A549 (cell line): ENCODE results near the gene RPS6KA3. TPM values are rescaled to one million over a fixed set of nuclear protein-coding genes. Genes with fewer than 3 reads are reported as not detected.
A peak's percentile ranks its signal among the peaks of the same experiment; 100 is the strongest.

Experiments used
- ATAC-seq, 2 experiments: fragments of 200-7000 bp in 1 of 2; fragments of >200 bp in 1 of 2; cut with Nextera tagmentation in 1 of 2; cut with Tn5 transposase in 1 of 2; 3 replicates each; pipeline versions ENCODE4 v1.8.0 to v1.9.1; 2018 to 2020; ENCODE audit warnings: mild to moderate bottlenecking in 1 of 2, moderate library complexity in 1 of 2
- CTCF ChIA-PET: fragments of 300-600 bp; sonication (Branson Sonifier 250); formaldehyde crosslinking; extraction: SDS; loops from one replicate; lab custom pipeline; 2021; ENCODE audit warnings: antibody characterized with exemption, inconsistent platforms; lab: Yijun Ruan, JAX
- POLR2A ChIA-PET: fragments of 350-600 bp; formaldehyde crosslinking; extraction: SDS; loops from one replicate; lab custom pipeline; 2021; ENCODE audit warnings: antibody characterized with exemption, inconsistent platforms; lab: Yijun Ruan, JAX
- DNase-seq, 2 experiments: peaks; one replicate each; pipeline versions ENCODE4 v3.0.0 to v3.0.0-alpha.2; 2011 to 2016; ENCODE audit warnings: low read depth in 1 of 2, low spot score in 1 of 2
- FAIRE-seq: peaks from 2 replicates; lab custom pipeline; 2011; peaks lifted over from hg19 to GRCh38; lab: Jason Lieb, UNC
- H3K27ac ChIP-seq, 2 experiments: fragments of >200 bp; sonication (Bioruptor Twin); formaldehyde crosslinking; 3 replicates each; pipeline ENCODE4 v1.5.1; 2016 to 2017
- H3K4me1 ChIP-seq: fragments of >200 bp; sonication (Bioruptor Twin); formaldehyde crosslinking; 3 replicates; pipeline ENCODE4 v1.6.1; 2016
- H3K4me2 ChIP-seq: fragments of >200 bp; sonication (Bioruptor Twin); formaldehyde crosslinking; 3 replicates; pipeline ENCODE4 v1.6.1; 2016
- H3K4me3 ChIP-seq: fragments of >200 bp; sonication (Bioruptor Twin); formaldehyde crosslinking; 3 replicates; pipeline ENCODE4 v1.5.1; 2016
- H3K9me3 ChIP-seq: fragments of >200 bp; sonication (Bioruptor Twin); formaldehyde crosslinking; 3 replicates; pipeline ENCODE4 v1.6.1; 2016
- ATOH8 ChIP-seq: fragments of 250-450 bp; sonication (Bioruptor Pico); IDR thresholded peaks from 2 replicates; pipeline ENCODE4 v1.5.0; 2020; ENCODE audit warnings: low read depth, mild to moderate bottlenecking, moderate library complexity
- CBX2 ChIP-seq: fragments of 200-600 bp; sonication (generic); IDR thresholded peaks from 2 replicates; pipeline ENCODE4 v1.6.1; 2016; ENCODE audit warnings: low read depth, mild to moderate bottlenecking, borderline replicate concordance
- CBX8 ChIP-seq: fragments of 200-600 bp; sonication (generic); IDR thresholded peaks from 2 replicates; pipeline ENCODE4 v1.6.1; 2016
- CEBPB ChIP-seq, 2 experiments: fragments of >200 bp in 1 of 2; sonication (Bioruptor Twin) in 1 of 2; formaldehyde crosslinking in 1 of 2; IDR thresholded peaks; 2 replicates each; pipeline ENCODE4 v1.6.1; 2012 to 2016
- EHMT2 ChIP-seq: fragments of 200-600 bp; sonication (generic); IDR thresholded peaks from 2 replicates; pipeline ENCODE4 v1.6.1; 2016; ENCODE audit warnings: antibody characterized with exemption, low read depth, mild to moderate bottlenecking, moderate library complexity
- EP300 ChIP-seq, 2 experiments: fragments of >200 bp; sonication (Bioruptor Twin); formaldehyde crosslinking; IDR thresholded peaks; 2 replicates in 1 of 2; 3 replicates in 1 of 2; pipeline ENCODE4 v1.6.1; 2016 to 2017
- FOXS1 ChIP-seq: fragments of 250-450 bp; sonication (Bioruptor Pico); IDR thresholded peaks from 2 replicates; pipeline ENCODE4 v1.5.0; 2020; ENCODE audit warnings: mild to moderate bottlenecking, moderate library complexity
- HMGXB4 ChIP-seq: fragments of 250-450 bp; sonication (Bioruptor Pico); IDR thresholded peaks from 2 replicates; pipeline ENCODE4 v1.5.0; 2021; ENCODE audit warnings: mild to moderate bottlenecking, moderate library complexity, borderline replicate concordance
- JUN ChIP-seq, 2 experiments: fragments of >200 bp; sonication (Bioruptor Twin); formaldehyde crosslinking; IDR thresholded peaks; 2 replicates in 1 of 2; 3 replicates in 1 of 2; pipeline ENCODE4 v1.6.1; 2016 to 2017
- JUNB ChIP-seq: fragments of >200 bp; sonication (Bioruptor Twin); formaldehyde crosslinking; IDR thresholded peaks from 2 replicates; pipeline ENCODE4 v1.6.1; 2016
- KDM1A ChIP-seq: fragments of 200-600 bp; sonication (generic); IDR thresholded peaks from 2 replicates; pipeline ENCODE4 v1.6.1; 2016; ENCODE audit warnings: low read depth, mild to moderate bottlenecking
- MAX ChIP-seq: IDR thresholded peaks from 2 replicates; pipeline ENCODE4 v1.6.1; 2012
- MAZ ChIP-seq: fragments of 150-350 bp; IDR thresholded peaks from 2 replicates; pipeline ENCODE4 v1.6.1; 2014; ENCODE audit warnings: antibody characterized with exemption, low read depth, low read length, borderline replicate concordance
- NFE2L2 ChIP-seq: fragments of 150-350 bp; conservative IDR thresholded peaks from 2 replicates; pipeline ENCODE4 v1.6.1; 2014; ENCODE audit warnings: low read length
- NR3C1 ChIP-seq: fragments of >200 bp; sonication (Bioruptor Twin); formaldehyde crosslinking; IDR thresholded peaks from 3 replicates; pipeline ENCODE4 v1.6.1; 2017
- PBX3 ChIP-seq: IDR thresholded peaks from 2 replicates; pipeline ENCODE4 v1.6.1; 2012
- POLR2AphosphoS2 ChIP-seq: conservative IDR thresholded peaks from 2 replicates; pipeline ENCODE4 v1.6.1; 2012; ENCODE audit warnings: low read length, improper control_type of control experiment, inconsistent platforms
- RARB ChIP-seq: fragments of 250-450 bp; sonication (Bioruptor Pico); IDR thresholded peaks from 2 replicates; pipeline ENCODE4 v1.8.0; 2021; ENCODE audit warnings: mild to moderate bottlenecking, moderate library complexity
- RCOR1 ChIP-seq: fragments of 150-350 bp; IDR thresholded peaks from 2 replicates; pipeline ENCODE4 v1.6.1; 2014; ENCODE audit warnings: antibody characterized with exemption, low read length, low read depth
- SREBF2 ChIP-seq: fragments of 450-650 bp; IDR thresholded peaks from 2 replicates; pipeline ENCODE4 v1.6.1; 2014; ENCODE audit warnings: mild to moderate bottlenecking, moderate library complexity
- ZFP36 ChIP-seq: fragments of 450-650 bp; IDR thresholded peaks from 2 replicates; pipeline ENCODE4 v1.6.1; 2014; ENCODE audit warnings: borderline replicate concordance; ENCODE audit not compliant: partially characterized antibody
- ZNF302 ChIP-seq: fragments of 250-450 bp; sonication (Bioruptor Pico); IDR thresholded peaks from 2 replicates; pipeline ENCODE4 v1.9.0; 2021; ENCODE audit warnings: inconsistent platforms, mild to moderate bottlenecking, moderate library complexity
- WGBS: methylation state at CpG from one replicate; pipeline ENCODE4 v1.1.6; 2017; ENCODE audit errors: missing lambda C conversion rate; 5-methylcytosine and 5-hydroxymethylcytosine counted together
- polyA plus RNA-seq, 4 experiments: library from polyadenylated mRNA; depleted of rRNA in 3 of 4; stranded (reverse); fragments of >200 nt; fragmentation: RNase III in 1 of 4; extraction: RNeasy Plus Mini Kit Qiagen cat#74134 plus additional on column Dnase treatment in 1 of 4; gene quantifications; 2 replicates in 3 of 4; 3 replicates in 1 of 4; pipeline ENCODE4 v1.2.3, GENCODE V29; 2011 to 2017
- TF ChIP-seq, protein P1 (sequence below): fragments of 200-600 bp; sonication (generic); IDR thresholded peaks from 2 replicates; pipeline ENCODE4 v1.6.1; 2016; ENCODE audit warnings: antibody characterized with exemption, mild to moderate bottlenecking, moderate library complexity
- TF ChIP-seq, protein P2 (sequence below): fragments of >200 bp; sonication (Bioruptor Twin); formaldehyde crosslinking; IDR thresholded peaks from 2 replicates; pipeline ENCODE4 v1.6.1; 2016
- TF ChIP-seq, protein P3 (sequence below): fragments of >200 bp; sonication (Bioruptor Twin); formaldehyde crosslinking; IDR thresholded peaks from 3 replicates; pipeline ENCODE4 v1.6.1; 2016

RPS6KA3 gene
- polyA plus RNA-seq, 2 of the 4 experiments (the other 2 are of a cell fraction): 41.1 to 117 TPM

DNA sequence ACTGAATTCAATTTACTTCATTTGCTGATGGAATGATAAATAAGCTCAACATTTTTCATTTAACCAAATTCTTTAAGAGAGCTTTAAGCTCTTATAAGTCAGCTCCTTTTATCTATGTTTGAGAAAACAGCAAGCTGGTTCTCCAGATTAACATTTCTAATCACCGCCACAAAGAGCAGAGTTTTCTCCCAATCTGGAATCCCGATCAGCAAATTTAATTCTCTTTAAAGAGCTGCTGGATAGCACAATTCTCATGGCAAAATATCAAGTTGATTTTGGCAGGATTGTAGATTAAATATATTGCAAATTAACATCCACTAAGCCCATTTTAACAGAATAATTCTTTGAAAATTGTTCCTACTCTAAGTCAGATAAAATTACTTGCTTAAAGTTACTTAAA is 48.8 kb downstream of the RPS6KA3 start:
- Histone ChIP-seq H3K4me3 (no peak overlapping the region; the same call in 2 of the 3 replicates), H3K4me2 (peak overlapping the region; percentile 59)
- DNase-seq (no peak), ATAC-seq (no peak)
- no peak for TF ChIP-seq FOXS1 (CRISPR knock-in tag)
- TF ChIP-seq JUNB: no peak
- no peak for TF ChIP-seq CEBPB (IDR thresholded peaks at IDR 0.05)
- TF ChIP-seq, protein P1, sequence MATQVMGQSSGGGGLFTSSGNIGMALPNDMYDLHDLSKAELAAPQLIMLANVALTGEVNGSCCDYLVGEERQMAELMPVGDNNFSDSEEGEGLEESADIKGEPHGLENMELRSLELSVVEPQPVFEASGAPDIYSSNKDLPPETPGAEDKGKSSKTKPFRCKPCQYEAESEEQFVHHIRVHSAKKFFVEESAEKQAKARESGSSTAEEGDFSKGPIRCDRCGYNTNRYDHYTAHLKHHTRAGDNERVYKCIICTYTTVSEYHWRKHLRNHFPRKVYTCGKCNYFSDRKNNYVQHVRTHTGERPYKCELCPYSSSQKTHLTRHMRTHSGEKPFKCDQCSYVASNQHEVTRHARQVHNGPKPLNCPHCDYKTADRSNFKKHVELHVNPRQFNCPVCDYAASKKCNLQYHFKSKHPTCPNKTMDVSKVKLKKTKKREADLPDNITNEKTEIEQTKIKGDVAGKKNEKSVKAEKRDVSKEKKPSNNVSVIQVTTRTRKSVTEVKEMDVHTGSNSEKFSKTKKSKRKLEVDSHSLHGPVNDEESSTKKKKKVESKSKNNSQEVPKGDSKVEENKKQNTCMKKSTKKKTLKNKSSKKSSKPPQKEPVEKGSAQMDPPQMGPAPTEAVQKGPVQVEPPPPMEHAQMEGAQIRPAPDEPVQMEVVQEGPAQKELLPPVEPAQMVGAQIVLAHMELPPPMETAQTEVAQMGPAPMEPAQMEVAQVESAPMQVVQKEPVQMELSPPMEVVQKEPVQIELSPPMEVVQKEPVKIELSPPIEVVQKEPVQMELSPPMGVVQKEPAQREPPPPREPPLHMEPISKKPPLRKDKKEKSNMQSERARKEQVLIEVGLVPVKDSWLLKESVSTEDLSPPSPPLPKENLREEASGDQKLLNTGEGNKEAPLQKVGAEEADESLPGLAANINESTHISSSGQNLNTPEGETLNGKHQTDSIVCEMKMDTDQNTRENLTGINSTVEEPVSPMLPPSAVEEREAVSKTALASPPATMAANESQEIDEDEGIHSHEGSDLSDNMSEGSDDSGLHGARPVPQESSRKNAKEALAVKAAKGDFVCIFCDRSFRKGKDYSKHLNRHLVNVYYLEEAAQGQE: no peak
- no peak for TF ChIP-seq EHMT2
- TF ChIP-seq, protein P2, sequence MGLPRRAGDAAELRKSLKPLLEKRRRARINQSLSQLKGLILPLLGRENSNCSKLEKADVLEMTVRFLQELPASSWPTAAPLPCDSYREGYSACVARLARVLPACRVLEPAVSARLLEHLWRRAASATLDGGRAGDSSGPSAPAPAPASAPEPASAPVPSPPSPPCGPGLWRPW: no peak
- no peak for TF ChIP-seq KDM1A
- no peak for TF ChIP-seq PBX3
- TF ChIP-seq MAZ: no peak
- TF ChIP-seq ZNF302: no peak
- no peak for TF ChIP-seq RCOR1
- TF ChIP-seq SREBF2: no peak
- TF ChIP-seq ATOH8 (CRISPR knock-in tag): no peak
- TF ChIP-seq, all 56 proteins: peak for 0
- no peak for FAIRE-seq
- WGBS: 78% methylated on average over 2 of the region's 2 CpGs
- Histone ChIP-seq H3K9me3 (no peaks in the 10 kb centered on the region), H3K27ac (peak overlapping the region; percentile 54 to 58; a peak in 3 of 6 replicates), H3K4me1 (peaks cover 72% of the 10 kb centered on the region)
- CTCF ChIA-PET: interaction anchor here (1.4 kb wide), 1 partner anchor 14 kb away, joined by 3 read pairs; no protein-coding TSS in a partner anchor
- POLR2A ChIA-PET: interaction anchor here (0.7 kb wide), 1 partner anchor 144 kb away, joined by 3 read pairs; no protein-coding TSS in a partner anchor

GRCh38 chrX:20217271-20217670 is 49.4 kb downstream of the RPS6KA3 start:
- DNase-seq (peak; percentile 13 to 37), FAIRE-seq (no peak), ATAC-seq (no peak)
- ChIA-PET CTCF (no interaction called here), POLR2A (no interaction called here)
- H3K4me3 ChIP-seq: no peak overlapping the region
- H3K9me3 ChIP-seq: no peaks in the 10 kb centered on the region
- 5% methylated on average over 1 of the region's 1 CpG for WGBS
- peaks cover 65% of the 10 kb centered on the region for H3K4me1 ChIP-seq
- H3K4me2 ChIP-seq: peak overlapping the region; percentile 59
- peak overlapping the region; percentile 54 to 75; a peak in 4 of 6 replicates for H3K27ac ChIP-seq
- TF ChIP-seq JUN (IDR thresholded peaks at IDR 0.05) (no peak), ZFP36 (no peak), EP300 (IDR thresholded peaks at IDR 0.05) (no peak), RARB (no peak), POLR2AphosphoS2 (no peak), KDM1A (no peak), MAX (no peak), HMGXB4 (CRISPR knock-in tag) (no peak), NFE2L2 (no peak), CBX8 (no peak), JUNB (peak; percentile 13; the same call in 1 of the 2 replicates), CBX2 (no peak), NR3C1 (no peak)
- TF ChIP-seq, protein P1: no peak
- TF ChIP-seq, protein P3, sequence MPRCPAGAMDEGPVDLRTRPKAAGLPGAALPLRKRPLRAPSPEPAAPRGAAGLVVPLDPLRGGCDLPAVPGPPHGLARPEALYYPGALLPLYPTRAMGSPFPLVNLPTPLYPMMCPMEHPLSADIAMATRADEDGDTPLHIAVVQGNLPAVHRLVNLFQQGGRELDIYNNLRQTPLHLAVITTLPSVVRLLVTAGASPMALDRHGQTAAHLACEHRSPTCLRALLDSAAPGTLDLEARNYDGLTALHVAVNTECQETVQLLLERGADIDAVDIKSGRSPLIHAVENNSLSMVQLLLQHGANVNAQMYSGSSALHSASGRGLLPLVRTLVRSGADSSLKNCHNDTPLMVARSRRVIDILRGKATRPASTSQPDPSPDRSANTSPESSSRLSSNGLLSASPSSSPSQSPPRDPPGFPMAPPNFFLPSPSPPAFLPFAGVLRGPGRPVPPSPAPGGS: no peak
